Measurements from ENCODE around the gene AGA.

Gene AGA

GRCh38 chr4:177446586-177446985 is 4.3 kb upstream of the AGA start:
- DNase-seq: no peak

DNA sequence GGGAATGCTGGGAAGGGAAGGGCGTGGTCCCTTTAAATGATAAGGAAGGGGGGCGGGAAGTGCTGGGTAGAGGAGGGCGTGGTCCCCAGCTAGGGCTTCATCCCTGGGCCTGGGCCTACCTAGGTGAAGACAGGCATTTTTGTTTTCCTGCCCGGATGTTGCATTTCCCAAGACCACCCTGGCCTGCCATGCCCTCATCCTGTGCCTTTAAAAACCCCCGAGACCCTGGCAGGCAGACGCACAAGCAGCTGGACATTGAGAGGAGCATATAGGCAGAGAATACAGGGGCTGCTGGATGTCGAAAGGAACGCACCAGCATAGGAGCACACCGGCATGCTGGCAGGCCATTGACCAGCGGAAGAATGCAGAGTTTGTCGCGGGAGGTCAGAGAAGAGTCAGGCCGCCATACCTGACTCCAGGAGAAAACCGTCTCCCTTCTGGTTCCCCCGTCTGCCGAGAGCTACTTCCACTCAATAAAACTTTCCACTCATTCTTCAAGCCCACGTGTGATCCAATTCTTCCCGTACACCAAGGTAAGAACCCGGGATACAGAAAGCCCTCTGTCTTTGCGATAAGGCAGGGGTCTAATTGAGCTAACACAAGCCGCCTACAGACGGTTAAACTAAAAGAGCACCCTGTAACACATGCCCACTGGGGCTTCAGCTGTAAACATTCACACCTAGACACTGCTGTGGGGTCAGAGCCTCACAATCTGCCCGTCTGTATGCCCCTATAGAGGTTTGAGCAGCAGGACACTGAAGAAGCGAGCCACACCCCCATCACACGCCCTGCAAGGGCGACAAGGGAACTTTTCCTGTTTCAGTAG is 2.9 kb upstream of the AGA start:
- DNase-seq: no peak

GRCh38 chr4:177441061-177441802 is 1.0 kb downstream of the AGA start:
- peak; percentile 66 for DNase-seq

GRCh38 chr4:177436456-177436855 is 5.8 kb downstream of the AGA start:
- no peak for DNase-seq

GRCh38 chr4:177434667-177435066 is 7.6 kb downstream of the AGA start:
- no peak for DNase-seq

- no peak for DNase-seq
These were observed 15.0 kb downstream of the AGA start for GRCh38 chr4:177427192-177427591.

- DNase-seq: no peak
These were observed 22.8 kb downstream of the AGA start for GRCh38 chr4:177419434-177419833.

GRCh38 chr4:177413656-177414055 is 28.6 kb downstream of the AGA start:
- DNase-seq: no peak

GRCh38 chr4:177413076-177413475 is 29.2 kb downstream of the AGA start:
- no peak for DNase-seq

DNA sequence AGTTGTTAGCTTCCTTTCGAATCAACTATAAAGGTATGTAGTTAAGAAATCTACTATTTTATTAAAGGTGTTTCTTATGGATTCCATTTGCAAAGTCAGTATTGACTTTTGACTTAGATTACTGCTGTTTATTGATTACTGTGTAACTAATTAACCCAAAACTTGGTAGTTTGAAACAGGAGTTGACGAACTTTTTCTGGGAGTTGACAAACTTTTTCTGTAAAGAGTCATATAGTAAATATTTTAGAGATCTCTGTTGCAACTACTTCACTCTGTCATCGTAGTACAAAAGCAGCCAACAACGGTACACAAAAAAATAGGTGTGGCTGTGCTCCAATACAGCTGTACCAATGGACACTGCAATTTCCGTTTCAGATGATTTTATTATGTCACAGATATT is 30.2 kb downstream of the AGA start:
- DNase-seq: no peak

GRCh38 chr4:177410566-177410965 is 31.7 kb downstream of the AGA start:
- DNase-seq: no peak

- DNase-seq: no peak
These were observed 34.2 kb downstream of the AGA start for GRCh38 chr4:177408023-177408422.

DNA sequence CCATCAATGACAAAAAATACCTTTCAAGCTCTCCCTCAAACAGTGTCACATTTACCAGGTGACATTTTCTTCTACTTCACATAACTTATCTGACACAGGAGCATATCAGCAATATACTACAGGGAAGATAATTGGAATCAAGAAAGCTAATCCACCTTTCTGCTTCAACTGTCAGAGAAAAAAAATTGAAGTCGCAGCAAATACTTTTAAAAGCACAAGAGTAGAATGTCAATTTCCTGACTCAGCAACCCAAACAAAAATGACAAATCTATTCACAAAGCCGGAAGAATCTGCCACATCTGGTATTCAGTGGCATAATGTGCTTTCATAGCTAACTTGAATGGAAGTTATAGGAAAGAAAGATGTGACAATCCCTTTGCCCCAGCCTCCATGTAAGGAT is 36.7 kb downstream of the AGA start:
- DNase-seq: no peak

- DNase-seq: no peak
These were observed 37.3 kb downstream of the AGA start for GRCh38 chr4:177404986-177405385.

DNA sequence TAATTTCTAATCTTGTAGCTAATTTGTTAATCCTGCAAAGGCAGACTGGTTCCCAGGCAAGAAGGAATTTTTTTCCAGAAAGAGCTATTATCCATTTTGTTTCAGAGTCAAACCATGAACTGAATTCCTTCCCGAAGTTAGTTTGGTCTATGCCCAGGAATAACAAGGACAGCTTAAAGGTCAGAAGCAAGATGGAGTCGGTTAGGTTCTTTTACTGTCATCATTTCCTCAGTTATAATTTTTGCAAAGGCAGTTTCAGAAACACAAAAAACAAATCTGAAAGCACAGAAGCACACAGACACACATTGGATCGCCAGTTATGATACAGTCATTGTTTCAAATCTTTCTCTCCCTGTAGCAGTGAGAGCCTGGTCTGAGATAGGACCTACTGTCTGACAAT is 37.9 kb downstream of the AGA start:
- DNase-seq: no peak

- DNase-seq: no peak
These were observed 38.5 kb downstream of the AGA start for GRCh38 chr4:177403746-177404145.

- DNase-seq: no peak
These were observed 40.5 kb downstream of the AGA start for GRCh38 chr4:177401658-177402273.

DNA sequence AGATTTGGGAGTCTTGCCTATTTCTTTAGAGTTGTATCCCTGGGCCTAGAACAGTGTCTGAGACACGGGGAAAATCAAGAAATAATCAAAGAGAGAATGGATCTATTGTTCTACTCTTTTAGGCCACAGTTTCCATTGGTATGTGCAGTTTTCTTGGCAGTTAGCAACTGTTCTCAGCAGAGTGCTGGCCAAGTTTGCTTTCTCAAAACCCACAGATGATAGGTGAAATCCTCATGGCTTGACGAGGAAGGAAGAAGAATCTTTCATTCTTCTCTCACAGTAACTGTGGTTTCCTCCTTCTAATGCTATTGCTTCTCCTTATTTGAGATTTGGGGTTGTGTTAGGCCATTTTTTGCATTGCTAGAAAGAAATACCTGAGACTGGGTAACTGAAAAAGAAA is 42.2 kb downstream of the AGA start:
- no peak for DNase-seq

DNA sequence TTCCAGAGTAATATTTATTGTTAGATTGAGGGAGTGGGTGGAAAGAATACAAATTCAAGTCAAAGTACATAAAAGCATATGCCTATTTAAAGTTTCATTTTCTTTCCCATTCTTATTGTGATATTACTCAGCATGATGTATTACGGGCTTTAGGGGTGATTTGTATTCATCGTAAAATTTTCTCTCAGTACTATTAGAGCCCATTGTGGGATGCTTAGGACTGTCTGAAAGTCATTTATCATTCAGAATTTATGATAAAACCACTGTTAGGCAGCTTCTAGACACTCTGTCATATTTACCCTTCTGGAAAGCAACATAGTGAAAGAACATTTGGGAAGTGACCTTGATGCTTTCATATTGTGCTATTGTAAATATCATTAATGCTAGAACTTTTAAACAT is 45.9 kb downstream of the AGA start:
- no peak for DNase-seq

DNA sequence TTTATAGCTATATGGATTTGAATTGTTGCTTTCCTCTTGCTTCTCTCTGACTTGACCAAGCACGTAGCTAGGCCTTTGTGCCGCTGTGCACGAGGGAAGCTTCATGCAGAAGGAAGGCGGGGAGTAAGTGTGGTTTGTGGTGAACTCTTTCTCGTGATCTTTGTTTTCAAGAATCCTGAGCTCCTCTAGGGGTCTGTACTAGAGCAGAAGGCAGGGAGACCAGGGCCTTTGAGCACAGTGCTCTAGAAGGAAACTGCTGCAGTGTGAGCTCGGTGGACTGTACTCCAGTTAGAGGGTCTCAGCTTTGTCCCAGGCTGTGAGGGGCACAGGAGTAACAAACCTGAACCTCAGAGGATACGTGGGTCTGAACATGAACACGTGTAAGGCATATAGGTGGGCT is 49.0 kb downstream of the AGA start:
- peak; percentile 60 for DNase-seq

DNA sequence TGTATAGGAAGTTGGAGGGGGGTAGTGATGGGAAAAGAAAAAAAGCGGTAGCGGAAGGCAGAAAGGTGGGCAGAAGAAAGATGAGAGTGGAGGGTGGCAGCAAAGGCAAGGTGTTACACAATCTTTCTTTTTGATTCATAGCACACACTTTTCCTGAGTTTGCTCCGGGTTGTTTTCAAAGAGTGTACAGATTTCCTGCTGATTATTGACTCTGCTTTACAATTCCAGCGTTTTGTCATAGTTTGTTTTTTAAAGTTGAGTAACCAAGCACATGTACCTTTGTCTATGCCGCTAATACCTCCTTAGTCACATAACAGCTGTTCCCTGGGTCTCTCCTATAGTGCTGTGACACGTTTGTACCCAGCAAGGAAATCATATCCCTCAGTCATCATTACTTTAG is 50.3 kb downstream of the AGA start:
- DNase-seq: no peak

DNA sequence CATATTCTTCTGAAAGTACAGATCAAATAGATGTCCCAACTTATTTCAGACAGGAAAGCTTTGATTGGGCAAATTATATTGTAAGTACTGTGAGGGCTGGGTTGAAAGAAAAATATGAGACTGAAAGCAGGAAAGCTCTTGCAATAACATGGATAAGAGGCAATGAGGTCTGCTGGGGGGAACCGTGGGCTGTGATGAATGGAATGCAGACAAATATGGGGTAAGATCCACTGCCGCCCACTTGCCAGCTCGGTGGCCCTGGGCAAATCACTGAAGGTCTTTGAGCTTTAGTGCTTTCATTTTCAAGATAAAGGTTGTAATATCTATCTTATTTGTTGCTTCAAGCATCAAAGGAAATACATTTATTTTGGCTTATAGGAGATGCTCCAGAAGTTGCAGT is 51.0 kb downstream of the AGA start:
- no peak for DNase-seq

DNA sequence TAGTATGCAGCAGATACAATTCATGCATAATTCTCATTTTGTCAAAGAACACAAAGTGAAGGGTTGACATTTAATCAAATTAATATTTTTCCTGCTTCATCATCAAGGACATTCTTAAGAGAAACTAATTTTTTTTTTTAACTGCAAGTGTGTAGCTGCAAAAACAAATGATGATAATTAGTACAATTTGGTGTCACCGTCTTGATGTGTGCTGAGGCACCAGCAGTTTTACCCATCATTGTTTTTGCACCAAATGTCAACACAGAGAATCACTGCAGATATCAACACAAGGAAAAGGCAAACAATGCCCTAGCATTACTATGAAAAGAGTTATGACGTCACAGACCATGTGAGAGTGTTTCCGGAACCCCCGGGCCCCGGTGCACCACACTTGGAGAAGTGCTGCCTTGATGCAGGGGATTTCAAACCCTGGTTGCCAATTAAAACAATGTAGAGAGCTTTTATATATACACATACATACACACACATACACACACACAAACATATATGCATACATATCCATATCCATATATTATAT is 55.9 kb downstream of the AGA start:
- DNase-seq: no peak

All from activated CD8-positive, alpha-beta memory T cell treated with anti-CD3 and anti-CD28 coated beads for 24 hours (primary cell).